22Rv1 (cell line): ENCODE results near the gene CPA5.

Experiments
- H3K27ac ChIP-seq: fragments of 450-650 bp; 2 replicates; pipeline ENCODE4 v1.5.1; 2017
- ZFX ChIP-seq: fragments of 450-650 bp; IDR thresholded peaks from 2 replicates; pipeline ENCODE4 v1.6.1; 2017; ENCODE audit warnings: antibody characterized with exemption, borderline replicate concordance
- TF ChIP-seq, protein P1 (sequence below): fragments of 450-650 bp; IDR thresholded peaks from 2 replicates; pipeline ENCODE4 v1.5.1; 2017; ENCODE audit warnings: mild to moderate bottlenecking

CPA5 gene

DNA sequence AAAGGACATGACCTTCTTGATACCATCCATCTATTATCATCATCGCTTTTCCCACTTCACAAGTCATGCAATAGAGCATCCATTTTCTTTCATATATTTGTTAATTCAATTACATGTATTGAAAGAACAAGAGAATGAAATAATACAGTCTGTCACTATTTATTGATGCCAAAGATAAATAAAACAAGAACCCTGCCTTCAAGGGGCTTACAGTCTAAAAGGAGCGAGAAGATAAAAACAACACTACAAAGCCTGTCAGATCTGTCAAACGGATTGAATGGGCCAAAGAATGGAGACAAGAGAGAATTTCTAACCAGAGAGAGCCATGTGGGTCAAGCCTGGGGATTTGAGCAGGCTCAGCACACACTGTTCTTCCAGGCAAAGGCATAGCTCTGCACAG, 15.9 kb downstream of the CPA5 start:
- TF ChIP-seq ZFX: no peak
- TF ChIP-seq, protein P1, sequence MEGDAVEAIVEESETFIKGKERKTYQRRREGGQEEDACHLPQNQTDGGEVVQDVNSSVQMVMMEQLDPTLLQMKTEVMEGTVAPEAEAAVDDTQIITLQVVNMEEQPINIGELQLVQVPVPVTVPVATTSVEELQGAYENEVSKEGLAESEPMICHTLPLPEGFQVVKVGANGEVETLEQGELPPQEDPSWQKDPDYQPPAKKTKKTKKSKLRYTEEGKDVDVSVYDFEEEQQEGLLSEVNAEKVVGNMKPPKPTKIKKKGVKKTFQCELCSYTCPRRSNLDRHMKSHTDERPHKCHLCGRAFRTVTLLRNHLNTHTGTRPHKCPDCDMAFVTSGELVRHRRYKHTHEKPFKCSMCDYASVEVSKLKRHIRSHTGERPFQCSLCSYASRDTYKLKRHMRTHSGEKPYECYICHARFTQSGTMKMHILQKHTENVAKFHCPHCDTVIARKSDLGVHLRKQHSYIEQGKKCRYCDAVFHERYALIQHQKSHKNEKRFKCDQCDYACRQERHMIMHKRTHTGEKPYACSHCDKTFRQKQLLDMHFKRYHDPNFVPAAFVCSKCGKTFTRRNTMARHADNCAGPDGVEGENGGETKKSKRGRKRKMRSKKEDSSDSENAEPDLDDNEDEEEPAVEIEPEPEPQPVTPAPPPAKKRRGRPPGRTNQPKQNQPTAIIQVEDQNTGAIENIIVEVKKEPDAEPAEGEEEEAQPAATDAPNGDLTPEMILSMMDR: no peak

GRCh38 chr7:130361681-130362080, 17.1 kb downstream of the CPA5 start:
- TF ChIP-seq, protein P1: no peak
- TF ChIP-seq ZFX: no peak
- no peak overlapping the region for H3K27ac ChIP-seq

More for the DNA sequence above, 15.9 kb downstream of the CPA5 start:
- no peak overlapping the region for H3K27ac ChIP-seq

- TF ChIP-seq ZFX: no peak
- TF ChIP-seq, protein P1: no peak
- H3K27ac ChIP-seq: no peak overlapping the region
Observed at GRCh38 chr7:130362251-130362816, 17.7 kb downstream of the CPA5 start.

DNA sequence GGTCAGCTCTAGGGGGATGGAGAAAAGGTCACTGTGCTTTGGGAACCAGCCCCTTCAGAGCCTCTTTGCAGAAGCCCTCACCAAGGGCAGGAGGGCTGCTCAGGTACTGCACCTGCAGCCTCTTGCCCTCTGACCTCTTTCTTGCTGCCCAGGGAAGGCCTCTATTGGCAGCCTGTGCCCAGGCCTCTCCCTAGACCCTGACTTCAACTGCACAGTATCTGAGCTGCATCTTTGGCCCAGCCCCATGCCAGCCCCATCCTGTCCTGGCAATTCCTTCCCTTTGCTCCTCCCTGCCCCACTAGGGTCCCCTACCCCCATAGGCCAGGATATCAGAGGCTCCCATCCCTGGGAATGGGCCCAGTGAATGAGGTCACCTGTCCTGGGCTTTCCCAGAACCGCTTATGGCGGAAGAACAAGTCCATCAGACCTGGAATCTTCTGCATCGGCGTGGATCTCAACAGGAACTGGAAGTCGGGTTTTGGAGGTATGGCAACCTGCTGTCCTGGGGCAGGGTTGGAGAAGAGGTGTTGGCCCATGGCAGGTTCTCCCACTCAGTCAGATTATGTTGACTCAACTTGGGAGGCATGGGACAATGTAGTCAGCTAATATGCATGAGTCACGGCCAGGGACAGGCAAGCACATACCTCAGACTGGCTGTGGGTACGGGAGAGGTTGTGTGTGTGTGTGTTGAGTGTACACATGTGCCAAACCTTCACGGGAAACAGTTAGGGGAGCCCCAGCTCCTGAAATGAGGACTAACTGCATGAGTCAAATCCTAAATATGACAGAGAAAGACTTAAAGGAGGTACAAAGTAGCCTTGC, 18.6 kb downstream of the CPA5 start:
- TF ChIP-seq ZFX: no peak
- TF ChIP-seq, protein P1: no peak
- H3K27ac ChIP-seq: no peak overlapping the region

- H3K27ac ChIP-seq: no peak overlapping the region
- TF ChIP-seq, protein P1: no peak
- TF ChIP-seq ZFX: no peak
Observed at GRCh38 chr7:130364451-130364850, 19.8 kb downstream of the CPA5 start.

DNA sequence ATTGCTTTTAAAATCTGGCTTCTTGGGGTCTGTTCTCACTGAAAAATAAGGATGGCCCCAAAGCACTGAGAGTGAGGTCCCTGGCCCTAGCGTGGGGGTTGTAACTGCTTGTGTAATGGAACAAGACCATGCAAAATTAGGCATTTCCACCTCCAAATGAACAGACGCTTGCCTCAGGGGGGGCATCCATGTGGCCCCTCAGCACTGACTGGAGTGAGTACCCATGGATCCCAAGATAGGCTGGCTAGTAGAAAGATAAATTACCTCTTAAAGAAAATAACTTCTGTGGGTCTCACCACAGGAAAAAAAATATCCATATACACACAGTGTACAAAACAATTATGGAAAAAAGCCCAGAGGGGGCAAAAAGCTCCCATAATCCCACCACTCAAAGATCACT, 20.5 kb downstream of the CPA5 start:
- TF ChIP-seq ZFX: no peak
- TF ChIP-seq, protein P1: no peak
- no peak overlapping the region for H3K27ac ChIP-seq
